CD14-positive monocyte (primary cell): ENCODE measurements around the gene HMGN1. TPM values are rescaled to one million over a fixed set of nuclear protein-coding genes. Genes with fewer than 3 reads are reported as not detected.
A peak's percentile ranks its signal among the peaks of the same experiment; 100 is the strongest.

ENCODE experiments used
- DNase-seq, 3 donors: peaks; one replicate each; pipeline ENCODE4 v3.0.0-alpha.2; 2011 to 2022
- H2AFZ ChIP-seq: 2 replicates; pipeline ENCODE4 v1.6.0; 2012; ENCODE audit warnings: mild to moderate bottlenecking, low read depth, low read length, inconsistent platforms; ENCODE audit not compliant: insufficient read depth, poor library complexity, severe bottlenecking
- H3K27ac ChIP-seq, 2 donors: 1 replicate in 1 of 2; 2 replicates in 1 of 2; pipeline ENCODE4 v1.5.1; 2012 to 2013; ENCODE audit warnings: low read length in 2 of 2, control low read depth in 1 of 2, inconsistent platforms in 1 of 2, low read depth in 1 of 2, mild to moderate bottlenecking in 1 of 2
- H3K27me3 ChIP-seq, 2 donors: one replicate each; pipeline versions ENCODE4 v1.6.0 to v1.6.1; 2011 to 2013; ENCODE audit warnings: low read length in 2 of 2; ENCODE audit not compliant: control insufficient read depth in 2 of 2, insufficient read depth in 2 of 2
- H3K36me3 ChIP-seq, 2 donors: replicated peaks in 1 of 2; 1 replicate in 1 of 2; 2 replicates in 1 of 2; pipeline versions ENCODE4 v1.5.1 to v1.6.1; 2012 to 2013; ENCODE audit warnings: low read length in 2 of 2, control low read depth in 1 of 2, inconsistent platforms in 1 of 2, mild to moderate bottlenecking in 1 of 2; ENCODE audit not compliant: insufficient read depth in 2 of 2, control insufficient read depth in 1 of 2
- H3K4me1 ChIP-seq, 2 donors: 1 replicate in 1 of 2; 2 replicates in 1 of 2; pipeline versions ENCODE4 v1.5.1 to v1.6.1; 2012 to 2013; ENCODE audit warnings: low read length in 2 of 2, control low read depth in 1 of 2, inconsistent platforms in 1 of 2, mild to moderate bottlenecking in 1 of 2, moderate library complexity in 1 of 2; ENCODE audit not compliant: insufficient read depth in 2 of 2, control insufficient read depth in 1 of 2
- H3K4me2 ChIP-seq: replicated peaks from 2 replicates; pipeline ENCODE3; 2012; ENCODE audit warnings: low read length, moderate library complexity, mild to moderate bottlenecking; ENCODE audit not compliant: poor library complexity, severe bottlenecking; ENCODE audit errors: extremely low read depth
- H3K4me3 ChIP-seq, 3 experiments: fragments of 200-600 bp in 1 of 3; sonication (generic) in 1 of 3; replicated peaks in 1 of 3; 1 replicate in 2 of 3; 2 replicates in 1 of 3; pipeline ENCODE4 v1.5.1; 2011 to 2013; ENCODE audit warnings: low read length in 3 of 3, mild to moderate bottlenecking in 3 of 3, control low read depth in 2 of 3, low read depth in 2 of 3, inconsistent platforms in 1 of 3, moderate library complexity in 1 of 3
- H3K79me2 ChIP-seq: 2 replicates; pipeline ENCODE4 v1.6.0; 2012; ENCODE audit warnings: mild to moderate bottlenecking, control low read depth, inconsistent platforms, low read length, moderate library complexity; ENCODE audit not compliant: insufficient read depth
- H3K9ac ChIP-seq: 2 replicates; pipeline ENCODE4 v1.6.0; 2017; ENCODE audit warnings: low read length, mild to moderate bottlenecking; ENCODE audit not compliant: insufficient read depth, poor library complexity, severe bottlenecking
- H3K9me3 ChIP-seq, 2 donors: replicated peaks in 1 of 2; 1 replicate in 1 of 2; 2 replicates in 1 of 2; pipeline versions ENCODE4 v1.5.1 to v1.6.1; 2012 to 2013; ENCODE audit warnings: low read length in 2 of 2, control low read depth in 1 of 2; ENCODE audit not compliant: control insufficient read depth in 1 of 2, insufficient read depth in 1 of 2
- H4K20me1 ChIP-seq: 2 replicates; pipeline ENCODE4 v1.6.0; 2012; ENCODE audit warnings: mild to moderate bottlenecking, low read length, control low read depth, moderate library complexity; ENCODE audit not compliant: insufficient read depth
- H3K27ac Mint-ChIP-seq, 7 donors: one replicate each; pipeline ENCODE4 v1.8.0; 2020; ENCODE audit warnings: mild to moderate bottlenecking in 7 of 7, mixed read lengths in 7 of 7, moderate library complexity in 6 of 7, inconsistent platforms in 2 of 7
- H3K27me3 Mint-ChIP-seq, 3 donors: one replicate each; pipeline ENCODE4 v1.8.0; 2021 to 2022; ENCODE audit warnings: low read depth in 3 of 3, mild to moderate bottlenecking in 3 of 3, mixed read lengths in 3 of 3, moderate library complexity in 3 of 3, inconsistent platforms in 1 of 3
- H3K36me3 Mint-ChIP-seq, 2 donors: one replicate each; pipeline ENCODE4 v1.8.0; 2020; ENCODE audit warnings: mixed read lengths in 2 of 2, inconsistent platforms in 1 of 2, mild to moderate bottlenecking in 1 of 2
- H3K4me1 Mint-ChIP-seq: one replicate; pipeline ENCODE4 v1.8.0; 2020; ENCODE audit warnings: mild to moderate bottlenecking, mixed read lengths
- H3K4me3 Mint-ChIP-seq, 2 donors: one replicate each; pipeline ENCODE4 v1.8.0; 2020; ENCODE audit warnings: mild to moderate bottlenecking in 2 of 2, mixed read lengths in 2 of 2, moderate library complexity in 1 of 2
- H3K9me3 Mint-ChIP-seq, 7 donors: one replicate each; pipeline ENCODE4 v1.8.0; 2020 to 2022; ENCODE audit warnings: mixed read lengths in 7 of 7, mild to moderate bottlenecking in 6 of 7, moderate library complexity in 6 of 7, inconsistent platforms in 2 of 7
- CTCF ChIP-seq: fragments of 200-600 bp; IDR thresholded peaks from one replicate; pipeline ENCODE4 v1.8.0; 2022; ENCODE audit warnings: antibody characterized with exemption, mild to moderate bottlenecking
- WGBS: methylation state at CpG from one replicate; pipeline ENCODE4 v1.1.5; 2013; ENCODE audit warnings: missing lambda C conversion rate; ENCODE audit not compliant: insufficient coverage; 5-methylcytosine and 5-hydroxymethylcytosine counted together
- intact Hi-C, 2 donors: fragments of 100-400 bp; cut with micrococcal nuclease; formaldehyde crosslinking; loops; one replicate each; pipeline versions ENCODE4 v1.15.0 to v1.15.1; 2023
- polyA plus RNA-seq, 3 donors: library from polyadenylated mRNA; depleted of rRNA in 1 of 3; unstranded in 2 of 3; stranded (reverse) in 1 of 3; fragments of 300-500 nt in 2 of 3; fragments of >200 nt in 1 of 3; fragmentation: Illumina TruSeq in 2 of 3; gene quantifications; 1 replicate in 2 of 3; 2 replicates in 1 of 3; pipeline ENCODE4 v1.2.3, GENCODE V29; 2012 to 2021

The HMGN1 gene
- polyA plus RNA-seq, 3 donors: 59.8 to 74.7 (median 72.7) TPM

GRCh38 chr21:39387461-39388037 is 38.7 kb upstream of the HMGN1 start:
- Histone ChIP-seq H3K27me3 (no peaks in the 10 kb centered on the region), H3K4me1 (peaks cover 28% of the 10 kb centered on the region in 2 donors), H3K4me2 (peak overlapping the region; percentile 80), H2AFZ (peak overlapping the region; percentile 73), H3K4me3 (peak overlapping the region; percentile 52 to 89 (median 73)), H3K27ac (peak overlapping the region; percentile 4 to 64), H4K20me1 (peaks cover 5% of the 10 kb centered on the region), H3K9me3 (no peaks in the 10 kb centered on the region), H3K9ac (peak overlapping the region; percentile 66), H3K79me2 (peaks cover 43% of the 10 kb centered on the region), H3K36me3 (peaks cover 17 to 22% of the 10 kb centered on the region in 2 donors)
- peak overlapping the region; percentile 82 to 94 for H3K4me3 Mint-ChIP-seq
- peaks cover 24 to 27% of the 10 kb centered on the region in 2 donors for H3K36me3 Mint-ChIP-seq
- no peak for TF ChIP-seq CTCF
- no peaks in the 10 kb centered on the region for H3K9me3 Mint-ChIP-seq
- peaks cover 20% of the 10 kb centered on the region for H3K4me1 Mint-ChIP-seq
- 0% methylated on average over 1 of the region's 21 CpGs for WGBS
- H3K27me3 Mint-ChIP-seq: peaks cover 0 to 3% (median 0%) of the 10 kb centered on the region in 3 donors
- peak; percentile 84 to 90 (median 86) for DNase-seq
- H3K27ac Mint-ChIP-seq: peak overlapping the region; percentile 76 to 90 (median 86)
- intact Hi-C loops: loop anchor here (2.0 to 5.0 kb wide), 4 partner anchors 40 to 75 kb away; partner anchors contain the start of genes BRWD1 (in 1 of the 2) and HMGN1 (in 1 of the 2)

GRCh38 chr21:39386899-39387298 is 38.0 kb upstream of the HMGN1 start:
- no peak for TF ChIP-seq CTCF
- peak overlapping the region in 1 of 3 experiments; percentile 73 for H3K4me3 ChIP-seq
- H3K36me3 Mint-ChIP-seq: peaks cover 20 to 21% of the 10 kb centered on the region in 2 donors
- no peak overlapping the region for H3K4me3 Mint-ChIP-seq
- H3K27me3 ChIP-seq: no peaks in the 10 kb centered on the region
- H3K27me3 Mint-ChIP-seq: peaks cover 0 to 3% (median 0%) of the 10 kb centered on the region in 3 donors
- peak overlapping the region in 5 of 7 donors; percentile 78 to 90 (median 81) for H3K27ac Mint-ChIP-seq
- no peak for DNase-seq
- no peak overlapping the region for H3K9ac ChIP-seq
- H3K9me3 Mint-ChIP-seq: no peaks in the 10 kb centered on the region
- H3K27ac ChIP-seq: peak overlapping the region in 1 of 2 donors; percentile 64
- peaks cover 49% of the 10 kb centered on the region for H3K79me2 ChIP-seq
- peaks cover 28% of the 10 kb centered on the region in 2 donors for H3K4me1 ChIP-seq
- H3K36me3 ChIP-seq: peaks cover 11 to 16% of the 10 kb centered on the region in 2 donors
- intact Hi-C loops: loop anchor here (5.0 kb wide), 3 partner anchors 40 to 75 kb away; partner anchors contain the start of genes BRWD1 (in 1 of the 2) and HMGN1 (in 1 of the 2)
- H3K4me2 ChIP-seq: peak overlapping the region; percentile 80
- H3K9me3 ChIP-seq: no peaks in the 10 kb centered on the region
- H3K4me1 Mint-ChIP-seq: peaks cover 22% of the 10 kb centered on the region
- H4K20me1 ChIP-seq: peaks cover 5% of the 10 kb centered on the region
- WGBS: 100% methylated on average over 5 of the region's 11 CpGs
- H2AFZ ChIP-seq: peak overlapping the region; percentile 73
